ENCODE measurements around the gene CPLX1. TPM values are rescaled to one million over a fixed set of nuclear protein-coding genes. Genes with fewer than 3 reads are reported as not detected.

Gene CPLX1
- total RNA-seq, 1 experiment from 2014 or later, result 14.5 TPM

DNA sequence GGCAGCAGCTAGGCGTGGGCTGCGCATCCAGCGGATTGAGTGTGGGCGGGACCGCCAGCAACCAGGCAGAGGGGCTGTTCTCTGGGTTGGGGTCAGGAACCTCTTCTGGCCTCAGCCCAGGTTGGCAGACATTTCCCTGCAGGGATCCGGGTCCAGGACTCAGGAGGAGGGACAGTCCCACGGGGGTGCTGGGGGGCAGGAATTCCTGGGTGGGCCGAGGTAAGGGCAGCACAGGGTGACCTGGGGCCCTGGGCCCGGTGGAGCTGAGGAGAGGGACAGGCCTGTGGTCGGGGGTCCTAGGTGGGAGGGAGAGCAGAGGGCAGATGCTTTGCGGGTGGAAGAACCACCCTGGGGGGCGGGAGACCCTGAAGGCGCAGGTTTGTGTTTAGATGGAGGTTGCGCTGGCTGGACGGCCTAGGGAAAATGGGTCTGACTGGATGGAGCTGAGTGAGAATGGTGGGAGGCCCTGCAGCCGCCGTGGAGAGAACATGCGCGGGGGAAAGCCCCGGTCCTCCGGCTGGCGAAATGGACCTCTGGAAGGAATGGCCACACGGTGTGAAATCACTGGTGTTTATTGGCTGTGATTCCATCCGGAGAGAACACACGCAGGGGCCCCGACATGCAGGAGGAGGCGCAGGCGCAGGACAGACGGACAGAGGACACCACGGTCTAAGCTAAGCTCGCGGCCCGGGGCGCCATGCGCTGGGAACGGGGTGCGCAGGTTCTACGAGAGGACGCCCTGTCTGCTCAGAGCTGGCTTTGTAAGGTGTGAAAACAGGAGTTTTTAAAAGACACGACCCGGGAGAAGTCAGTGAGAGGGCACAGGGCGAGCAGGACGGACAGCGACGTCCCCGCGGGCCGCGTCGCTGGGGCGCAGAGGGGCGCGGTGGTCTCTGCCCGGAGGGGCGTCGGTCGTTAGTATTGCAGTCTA, 41.3 kb downstream of the CPLX1 start:
- Histone ChIP-seq H4K20me1 (ENCODE audit: insufficient read depth) (no peaks in the 10 kb centered on the region), H3K27ac (ENCODE audit: low read depth, low read length) (no peak overlapping the region), H3K4me2 (ENCODE audit: low read length) (no peak overlapping the region), H3K27me3 (ENCODE audit: insufficient read depth, low read length) (no peaks in the 10 kb centered on the region), H3K79me2 (ENCODE audit: insufficient read depth, low read length) (peaks cover 20% of the 10 kb centered on the region), H2AFZ (ENCODE audit: low read depth, low read length, poor library complexity, severe bottlenecking) (no peak overlapping the region), H3K4me3 (replicated peaks in 1 of 2; ENCODE audit: low read depth in 1 of 2, low read length in 2 of 2) (no peak overlapping the region), H3K4me1 (ENCODE audit: control insufficient read depth in 1 of 2, insufficient read depth in 2 of 2, low read length in 2 of 2) (peaks cover 12 to 22% of the 10 kb centered on the region in 2 experiments), H3K36me3 (ENCODE audit: control insufficient read depth in 1 of 2, insufficient read depth in 2 of 2, low read length in 2 of 2) (peaks cover 0 to 4% of the 10 kb centered on the region in 2 experiments; a peak in 1 of 4 replicates), H3K9ac (ENCODE audit: low read length) (no peak overlapping the region), H3K9me2 (ENCODE audit: insufficient read depth) (no peaks in the 10 kb centered on the region), H3K9me3 (ENCODE audit: control insufficient read depth in 1 of 2, insufficient read depth in 1 of 2, low read depth in 1 of 2, low read length in 2 of 2) (no peaks in the 10 kb centered on the region)
- DNase-seq (ENCODE audit: low read depth, low spot score) (no peak), ATAC-seq (no peak)
- ChIA-PET RAD21 (ENCODE audit: low non-redundant PET in 1 of 2, low total read pairs in 2 of 2, uncharacterized antibody in 2 of 2, unreplicated experiment in 2 of 2) (interaction anchor here in 1 of 2 experiments (0.7 kb wide), 1 partner anchor 203 kb away, joined by 3 read pairs; no protein-coding TSS in a partner anchor), POLR2A (no interaction called here), CTCF (no interaction called here)
- TF ChIP-seq MAX (IDR thresholded peaks at IDR 0.05) (no peak), EGR1 (IDR thresholded peaks at IDR 0.05; ENCODE audit: low read depth) (no peak), SIN3A (IDR thresholded peaks at IDR 0.05; ENCODE audit: low read depth) (no peak), ELF1 (IDR thresholded peaks at IDR 0.05; ENCODE audit: borderline replicate concordance, low read depth) (no peak)
- TF ChIP-seq, protein P1, sequence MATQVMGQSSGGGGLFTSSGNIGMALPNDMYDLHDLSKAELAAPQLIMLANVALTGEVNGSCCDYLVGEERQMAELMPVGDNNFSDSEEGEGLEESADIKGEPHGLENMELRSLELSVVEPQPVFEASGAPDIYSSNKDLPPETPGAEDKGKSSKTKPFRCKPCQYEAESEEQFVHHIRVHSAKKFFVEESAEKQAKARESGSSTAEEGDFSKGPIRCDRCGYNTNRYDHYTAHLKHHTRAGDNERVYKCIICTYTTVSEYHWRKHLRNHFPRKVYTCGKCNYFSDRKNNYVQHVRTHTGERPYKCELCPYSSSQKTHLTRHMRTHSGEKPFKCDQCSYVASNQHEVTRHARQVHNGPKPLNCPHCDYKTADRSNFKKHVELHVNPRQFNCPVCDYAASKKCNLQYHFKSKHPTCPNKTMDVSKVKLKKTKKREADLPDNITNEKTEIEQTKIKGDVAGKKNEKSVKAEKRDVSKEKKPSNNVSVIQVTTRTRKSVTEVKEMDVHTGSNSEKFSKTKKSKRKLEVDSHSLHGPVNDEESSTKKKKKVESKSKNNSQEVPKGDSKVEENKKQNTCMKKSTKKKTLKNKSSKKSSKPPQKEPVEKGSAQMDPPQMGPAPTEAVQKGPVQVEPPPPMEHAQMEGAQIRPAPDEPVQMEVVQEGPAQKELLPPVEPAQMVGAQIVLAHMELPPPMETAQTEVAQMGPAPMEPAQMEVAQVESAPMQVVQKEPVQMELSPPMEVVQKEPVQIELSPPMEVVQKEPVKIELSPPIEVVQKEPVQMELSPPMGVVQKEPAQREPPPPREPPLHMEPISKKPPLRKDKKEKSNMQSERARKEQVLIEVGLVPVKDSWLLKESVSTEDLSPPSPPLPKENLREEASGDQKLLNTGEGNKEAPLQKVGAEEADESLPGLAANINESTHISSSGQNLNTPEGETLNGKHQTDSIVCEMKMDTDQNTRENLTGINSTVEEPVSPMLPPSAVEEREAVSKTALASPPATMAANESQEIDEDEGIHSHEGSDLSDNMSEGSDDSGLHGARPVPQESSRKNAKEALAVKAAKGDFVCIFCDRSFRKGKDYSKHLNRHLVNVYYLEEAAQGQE (IDR thresholded peaks at IDR 0.05; ENCODE audit: low read depth), result no peak
- no TSS peak for BruUV-seq (replicated peaks)
- intact Hi-C loops (cut with micrococcal nuclease), result no loop called here
